GM21447 (cell line): ENCODE results near the gene KIF6.
A peak's percentile ranks its signal among the peaks of the same experiment; 100 is the strongest.

Source experiments
- ATAC-seq: cut with Tn5 transposase; IDR thresholded peaks from one replicate; pipeline ENCODE4 v1.9.1; 2021; ENCODE audit not compliant: unreplicated experiment

KIF6 gene, protein sequence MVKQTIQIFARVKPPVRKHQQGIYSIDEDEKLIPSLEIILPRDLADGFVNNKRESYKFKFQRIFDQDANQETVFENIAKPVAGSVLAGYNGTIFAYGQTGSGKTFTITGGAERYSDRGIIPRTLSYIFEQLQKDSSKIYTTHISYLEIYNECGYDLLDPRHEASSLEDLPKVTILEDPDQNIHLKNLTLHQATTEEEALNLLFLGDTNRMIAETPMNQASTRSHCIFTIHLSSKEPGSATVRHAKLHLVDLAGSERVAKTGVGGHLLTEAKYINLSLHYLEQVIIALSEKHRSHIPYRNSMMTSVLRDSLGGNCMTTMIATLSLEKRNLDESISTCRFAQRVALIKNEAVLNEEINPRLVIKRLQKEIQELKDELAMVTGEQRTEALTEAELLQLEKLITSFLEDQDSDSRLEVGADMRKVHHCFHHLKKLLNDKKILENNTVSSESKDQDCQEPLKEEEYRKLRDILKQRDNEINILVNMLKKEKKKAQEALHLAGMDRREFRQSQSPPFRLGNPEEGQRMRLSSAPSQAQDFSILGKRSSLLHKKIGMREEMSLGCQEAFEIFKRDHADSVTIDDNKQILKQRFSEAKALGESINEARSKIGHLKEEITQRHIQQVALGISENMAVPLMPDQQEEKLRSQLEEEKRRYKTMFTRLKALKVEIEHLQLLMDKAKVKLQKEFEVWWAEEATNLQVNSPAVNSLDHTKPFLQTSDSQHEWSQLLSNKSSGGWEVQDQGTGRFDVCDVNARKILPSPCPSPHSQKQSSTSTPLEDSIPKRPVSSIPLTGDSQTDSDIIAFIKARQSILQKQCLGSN

DNA sequence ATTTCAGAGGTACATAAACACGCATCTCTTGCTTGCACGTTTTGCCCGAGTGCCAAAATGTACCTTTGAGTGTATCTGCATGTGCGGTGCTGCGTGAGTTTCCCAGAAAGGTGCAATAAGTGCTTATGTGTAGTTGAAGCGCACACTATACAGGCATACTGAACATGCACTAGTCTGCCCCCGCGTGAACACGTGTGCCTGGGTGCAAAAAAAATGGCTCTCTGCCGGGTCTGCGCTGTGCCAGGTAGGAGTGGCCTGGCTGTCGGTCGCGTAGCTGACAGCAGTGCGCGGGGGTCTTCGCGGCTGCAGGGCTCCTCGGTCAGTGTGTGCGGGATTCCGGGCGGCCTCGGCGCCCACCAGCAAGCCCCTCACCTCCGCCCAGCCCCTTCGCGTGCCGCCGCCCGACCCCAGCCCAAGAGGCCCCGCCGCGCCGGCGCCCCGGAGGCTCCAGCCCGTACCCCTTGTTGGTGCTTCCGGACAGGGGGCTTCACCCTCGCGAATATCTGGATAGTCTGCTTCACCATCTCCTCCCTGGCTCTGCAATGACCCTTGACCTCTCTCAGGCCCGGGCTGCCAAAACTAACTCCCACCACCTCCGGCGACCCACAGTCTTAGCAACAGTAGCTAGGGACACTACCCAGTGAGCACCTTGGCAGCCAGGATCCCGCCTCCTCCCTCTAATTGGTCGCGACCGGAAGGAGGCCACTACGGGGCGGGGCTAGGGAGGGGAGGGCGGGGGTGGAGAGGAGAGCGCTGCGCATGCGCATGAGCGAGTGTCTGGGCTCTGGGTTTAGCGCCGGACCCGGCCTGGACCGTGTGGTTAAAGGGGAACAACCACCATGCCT lies at the start of gene KIF6:
TSS of gene KIF6 (minus strand) at position 622 of the 845 bp plus-strand sequence. CDS start at position 524, 98 bp downstream.
- peak; percentile 99 for ATAC-seq

DNA sequence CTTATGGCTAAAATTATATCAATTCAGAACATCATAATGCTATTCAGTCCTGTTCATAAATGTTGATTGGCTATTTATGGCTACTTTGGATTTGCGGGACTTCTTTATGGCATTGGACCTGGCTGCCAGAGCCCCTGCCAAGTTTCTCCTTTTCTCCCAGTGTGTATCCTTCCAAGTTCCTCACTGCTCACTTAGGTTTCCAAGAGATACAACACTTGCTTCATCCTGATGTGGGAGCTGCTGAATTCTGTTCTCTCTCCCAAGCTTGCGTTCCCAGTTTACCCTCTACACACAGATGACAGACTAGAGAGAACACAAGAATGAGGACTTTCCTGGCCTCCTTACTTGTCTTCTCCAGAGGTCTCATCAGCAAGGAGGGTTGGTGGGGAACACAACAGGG lies 48.6 kb upstream of the KIF6 start:
- no peak for ATAC-seq

DNA sequence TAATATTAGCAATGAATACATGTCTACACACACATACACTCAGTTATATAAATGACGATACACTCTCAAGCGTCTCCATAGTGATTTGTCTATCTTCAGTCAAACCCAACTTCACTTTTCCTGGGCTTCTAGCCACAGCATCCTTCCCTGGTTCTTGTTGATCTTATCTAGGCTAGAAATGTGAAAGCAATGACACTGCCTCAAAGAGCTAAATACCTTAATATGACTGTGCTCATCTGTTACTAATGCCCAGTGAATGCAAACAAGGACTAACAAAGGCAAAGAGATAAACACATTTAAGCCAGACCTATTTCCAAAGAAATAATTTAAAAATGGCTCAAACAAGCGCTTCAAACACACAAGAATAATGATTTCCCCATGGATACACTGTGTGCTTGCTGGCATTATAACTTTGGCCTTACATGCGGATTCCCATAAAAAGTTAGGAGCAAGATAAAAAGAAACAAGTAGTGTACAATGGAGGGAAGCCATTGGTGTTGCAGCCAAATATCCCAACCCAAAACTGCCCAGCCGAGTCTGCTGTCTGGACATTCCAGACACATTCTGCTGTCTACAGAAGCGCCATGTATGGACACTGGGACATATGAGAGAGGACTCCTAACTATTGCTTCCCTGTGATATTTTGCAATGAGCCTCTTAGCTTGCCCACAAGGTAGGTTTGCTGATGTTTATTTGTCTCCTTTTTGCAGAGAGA lies 47.5 kb upstream of the KIF6 start:
- ATAC-seq: no peak

DNA sequence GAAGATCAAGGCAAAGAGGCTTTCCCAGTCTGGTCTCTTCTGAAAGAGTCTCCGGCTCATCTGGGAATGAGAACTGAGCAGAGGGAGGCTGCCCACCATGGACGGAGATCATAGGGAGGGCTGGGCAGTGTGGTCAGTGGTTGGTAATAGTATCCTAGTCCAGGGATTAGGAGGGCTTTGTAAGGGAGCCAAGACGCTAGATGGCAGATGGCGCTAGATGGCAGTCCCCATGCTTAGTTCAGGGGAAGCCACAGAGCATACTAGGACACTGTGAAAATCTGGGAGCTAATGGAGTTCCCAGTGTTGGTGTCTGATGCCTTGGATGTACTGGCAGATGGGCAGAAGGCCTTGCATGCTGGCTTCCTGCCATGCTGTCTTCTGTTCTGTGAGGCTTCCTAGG lies 45.2 kb upstream of the KIF6 start:
- ATAC-seq: no peak

DNA sequence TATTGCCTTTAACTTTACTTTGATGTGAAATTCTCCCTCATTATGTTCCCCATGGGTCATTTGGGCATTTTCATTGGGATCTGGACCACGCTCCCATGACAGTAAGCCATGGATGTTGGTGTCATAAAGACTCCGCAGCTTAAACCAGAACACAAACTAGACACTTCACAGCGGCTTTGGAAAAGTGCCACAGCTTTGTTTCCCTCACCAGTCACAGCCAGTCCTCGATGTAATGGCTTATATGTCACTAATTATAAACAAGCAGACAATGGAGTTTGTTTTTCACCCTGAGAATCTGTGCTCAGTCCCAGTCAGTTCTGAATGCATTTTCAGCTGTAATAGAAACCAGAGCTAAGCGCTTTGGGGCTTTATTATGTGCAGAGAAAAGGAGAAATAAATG lies 43.8 kb upstream of the KIF6 start:
- ATAC-seq: no peak

DNA sequence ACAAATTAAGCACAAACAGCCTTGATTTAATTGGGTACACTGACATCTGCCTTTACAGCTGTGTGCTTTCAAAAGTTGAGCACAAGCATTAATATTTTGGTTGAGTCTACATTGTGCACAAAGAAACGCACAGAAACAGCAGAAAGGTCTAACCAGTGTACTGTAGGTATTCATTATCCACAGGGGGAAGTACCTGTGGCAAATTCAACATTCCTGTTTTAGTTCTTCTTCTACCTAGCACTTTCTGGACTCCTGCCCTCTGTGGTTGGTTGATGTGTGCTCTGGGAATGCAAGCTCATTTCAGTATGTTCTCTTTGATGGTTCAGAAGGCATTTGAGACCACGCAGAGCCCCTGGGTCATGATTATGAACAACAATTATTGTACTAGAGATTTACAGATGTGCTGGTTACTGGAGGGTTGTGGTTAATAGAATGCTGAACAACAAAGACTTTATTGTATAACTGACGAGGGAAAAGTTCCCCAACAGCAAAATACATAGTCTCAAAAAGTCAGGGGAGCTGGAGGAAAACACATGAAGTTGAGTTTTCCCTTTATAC lies 40.4 kb upstream of the KIF6 start:
- ATAC-seq: no peak

DNA sequence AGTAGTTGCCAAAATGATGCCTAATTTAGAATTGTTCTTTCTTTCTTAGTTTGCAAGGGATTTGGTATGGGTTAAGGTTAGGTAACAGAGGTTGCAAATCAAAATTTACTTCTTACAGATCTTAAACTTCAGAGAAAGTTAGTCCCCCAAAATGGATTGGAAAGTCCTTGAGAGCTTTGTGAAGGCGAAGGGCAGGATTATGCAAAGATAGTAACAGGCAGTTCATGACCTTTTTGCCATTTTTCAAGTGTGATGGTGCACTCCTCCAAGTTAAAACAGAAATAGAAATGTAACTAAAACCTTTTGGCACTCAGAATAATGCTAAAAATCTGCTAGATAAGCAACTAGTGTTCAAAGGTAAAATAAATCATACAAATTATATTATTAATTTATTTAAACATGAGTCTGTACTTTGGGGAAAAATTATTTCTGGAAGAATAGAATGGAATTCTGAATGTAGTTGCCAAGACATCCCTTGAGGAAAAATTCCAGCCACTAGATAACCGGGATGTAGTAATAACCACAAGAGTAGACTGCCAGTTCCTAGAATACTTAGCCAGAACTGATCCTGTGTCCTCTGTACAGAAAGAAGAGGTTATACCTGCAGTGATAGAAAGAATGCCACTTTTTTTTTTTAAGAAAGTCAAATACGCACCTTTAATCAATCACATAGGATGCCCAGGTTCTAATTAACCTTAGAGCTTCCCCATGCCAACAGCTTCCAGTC lies 35.2 kb upstream of the KIF6 start:
- ATAC-seq: no peak

DNA sequence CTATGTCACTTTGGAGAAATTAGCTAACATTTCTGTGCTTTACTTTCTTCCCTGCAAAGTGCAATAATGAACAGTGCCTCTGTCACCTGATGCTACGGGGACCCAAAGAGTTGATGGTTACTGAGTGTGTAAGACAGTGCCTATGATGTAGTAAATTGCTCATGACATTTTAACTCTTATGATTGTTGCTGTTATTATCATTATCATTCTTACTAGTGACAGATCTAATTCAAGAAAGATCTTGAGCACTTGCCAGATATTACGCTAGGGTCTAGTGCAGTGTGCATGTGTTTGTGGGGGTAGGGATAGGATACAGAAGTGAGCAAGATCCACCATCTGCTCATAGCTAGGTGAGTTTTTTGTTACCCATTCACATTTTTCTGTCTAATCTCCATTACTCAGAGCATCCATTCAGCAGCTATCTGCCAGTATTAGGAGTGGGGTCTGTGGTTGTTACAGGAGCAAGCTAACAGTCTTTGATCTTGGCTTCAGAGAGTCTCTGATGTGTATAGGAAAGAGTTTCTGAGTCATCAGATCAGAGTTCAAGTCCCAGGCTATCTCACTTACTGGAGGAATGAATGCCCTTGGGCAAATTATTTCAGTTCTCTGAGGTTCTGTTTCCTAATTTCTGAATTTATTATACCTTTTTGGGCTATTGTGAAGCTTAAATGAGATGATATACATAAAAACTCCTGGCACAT lies 33.8 kb upstream of the KIF6 start:
- ATAC-seq: no peak

DNA sequence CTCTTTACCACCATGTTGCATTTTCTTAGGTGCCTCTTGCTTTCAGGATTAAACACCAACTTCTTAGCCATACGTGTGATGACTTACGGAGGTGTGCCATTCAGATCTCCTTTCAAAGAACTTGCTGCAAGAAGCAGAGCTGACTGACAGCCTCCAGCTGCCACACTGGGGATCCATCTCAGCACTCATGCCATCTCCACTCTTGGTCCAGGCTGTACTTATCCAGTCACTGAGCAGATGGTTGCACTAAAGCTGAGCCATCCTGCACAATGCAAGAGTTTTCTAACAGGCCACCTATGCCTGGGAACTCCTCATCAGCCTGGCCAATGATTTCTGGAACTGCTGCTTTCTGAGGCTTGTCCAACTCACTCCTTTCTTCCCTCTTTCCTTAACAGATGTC lies 31.4 kb upstream of the KIF6 start:
- no peak for ATAC-seq

DNA sequence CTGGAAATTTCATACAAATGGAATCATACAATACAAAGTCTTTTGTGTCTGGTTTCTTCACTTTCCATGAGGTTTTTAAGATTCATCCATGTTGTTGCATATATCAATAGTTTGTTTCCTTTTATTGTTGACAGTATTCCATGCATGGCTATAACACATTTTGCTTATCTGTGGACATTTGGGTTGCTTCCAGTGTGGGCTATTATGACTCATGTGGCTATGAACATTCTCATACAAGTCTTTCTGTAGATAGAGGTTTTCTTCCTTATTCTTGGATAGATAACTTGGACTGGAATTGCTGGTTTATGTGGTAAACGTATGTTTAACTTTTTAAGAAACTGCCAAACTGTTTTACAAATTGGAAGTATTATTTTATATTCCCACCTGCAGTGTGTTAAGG lies 30.0 kb upstream of the KIF6 start:
- no peak for ATAC-seq

DNA sequence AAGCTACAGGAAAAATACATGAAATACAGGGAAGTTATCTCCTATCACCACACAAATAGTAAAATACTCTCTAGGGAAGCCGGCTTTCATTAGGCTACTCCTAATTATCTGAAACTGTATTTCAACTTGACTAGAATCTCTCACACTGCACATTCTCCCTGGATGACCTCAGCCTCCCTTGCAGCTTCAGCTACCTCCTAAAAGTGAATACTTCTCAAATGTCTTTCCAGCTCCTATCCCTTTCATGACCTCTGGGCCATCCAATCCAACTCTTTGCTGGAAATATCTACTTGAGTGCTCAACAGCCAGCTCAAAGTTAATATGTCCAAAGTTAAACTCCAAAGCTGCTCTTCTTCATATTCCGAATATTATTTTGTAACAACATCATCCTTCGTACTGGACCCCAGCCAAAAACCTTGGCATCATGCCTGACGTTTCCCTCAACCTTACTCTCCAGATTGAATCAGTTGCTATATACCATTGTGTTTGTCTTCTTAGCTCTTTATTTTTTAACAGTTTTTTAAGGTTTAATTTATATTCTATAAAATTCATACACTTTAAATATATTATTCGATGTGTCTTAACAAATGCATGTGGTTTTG lies 29.4 kb upstream of the KIF6 start:
- no peak for ATAC-seq

DNA sequence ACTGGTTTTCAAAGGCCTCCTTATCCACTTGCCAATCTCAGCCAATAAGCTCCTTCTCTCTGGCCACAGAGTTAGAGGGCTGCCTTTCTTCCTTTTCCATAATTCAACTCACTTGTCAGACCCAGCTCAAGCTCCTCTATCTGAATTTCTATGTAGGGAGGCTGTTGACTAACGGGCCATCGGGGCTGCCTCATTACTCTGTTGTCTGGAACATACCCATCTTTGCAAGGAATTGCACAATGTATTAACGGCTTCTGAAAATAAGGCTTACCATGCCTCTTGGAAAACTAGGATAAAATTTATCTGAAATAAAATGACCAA lies 28.5 kb upstream of the KIF6 start:
- ATAC-seq: no peak

DNA sequence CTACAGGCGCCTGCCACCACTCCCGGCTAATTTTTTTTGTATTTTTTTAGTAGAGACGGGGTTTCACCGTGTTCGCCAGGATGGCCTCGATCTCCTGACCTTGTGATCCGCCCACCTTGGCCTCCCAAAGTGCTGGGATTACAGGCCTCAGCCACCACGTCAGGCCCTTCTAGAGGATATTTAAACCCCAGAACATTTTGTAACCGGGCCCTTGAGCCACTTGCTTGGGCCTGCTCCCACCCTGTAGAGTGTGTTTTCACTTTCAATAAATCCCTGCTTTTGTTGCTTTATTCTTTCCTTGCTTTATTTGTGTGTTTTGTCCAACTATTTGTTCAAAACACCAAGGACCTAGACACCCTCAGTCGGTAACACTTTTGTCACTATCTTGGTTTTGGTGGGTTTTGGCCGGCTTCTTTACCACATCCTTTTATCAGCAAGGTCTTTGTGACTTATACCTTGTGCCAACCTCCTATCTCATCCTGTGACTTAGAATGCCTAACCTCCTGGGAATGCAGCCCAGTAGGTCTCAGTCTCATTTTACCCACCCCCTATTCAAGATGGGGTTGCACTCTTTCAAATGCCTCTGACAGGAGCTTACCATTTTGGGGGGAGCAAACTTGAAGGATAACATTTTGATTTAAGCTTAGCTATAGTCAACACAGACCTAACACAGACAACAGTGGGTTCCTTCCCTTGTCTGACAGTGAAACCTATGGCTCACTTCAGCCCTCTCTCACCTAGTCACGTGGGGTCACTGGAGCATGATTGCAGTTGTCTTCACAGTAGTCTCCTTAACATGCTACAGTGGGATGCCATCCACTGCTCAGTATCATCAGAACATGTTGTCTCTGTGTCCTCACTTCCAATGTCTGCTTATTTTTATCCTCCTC lies 27.9 kb upstream of the KIF6 start:
- ATAC-seq: no peak

DNA sequence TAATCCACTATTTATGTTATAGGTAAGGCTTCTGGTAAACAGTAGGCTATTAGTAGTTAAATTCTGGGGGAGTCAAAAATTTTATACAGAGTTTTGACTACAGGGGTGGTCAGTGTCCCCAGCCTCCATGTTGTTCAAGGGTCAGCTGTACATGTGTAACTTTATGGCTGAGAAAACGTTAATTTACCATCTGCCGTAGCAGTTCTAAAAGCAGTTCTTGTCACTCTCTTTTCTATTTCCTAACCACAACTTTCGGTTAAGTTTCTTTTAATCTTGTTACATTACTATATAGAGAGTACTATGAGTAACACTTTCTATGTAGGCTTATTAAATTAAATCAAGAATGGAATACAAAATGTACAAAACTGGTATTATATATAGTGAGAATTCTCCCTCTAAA lies 21.6 kb upstream of the KIF6 start:
- ATAC-seq: no peak

DNA sequence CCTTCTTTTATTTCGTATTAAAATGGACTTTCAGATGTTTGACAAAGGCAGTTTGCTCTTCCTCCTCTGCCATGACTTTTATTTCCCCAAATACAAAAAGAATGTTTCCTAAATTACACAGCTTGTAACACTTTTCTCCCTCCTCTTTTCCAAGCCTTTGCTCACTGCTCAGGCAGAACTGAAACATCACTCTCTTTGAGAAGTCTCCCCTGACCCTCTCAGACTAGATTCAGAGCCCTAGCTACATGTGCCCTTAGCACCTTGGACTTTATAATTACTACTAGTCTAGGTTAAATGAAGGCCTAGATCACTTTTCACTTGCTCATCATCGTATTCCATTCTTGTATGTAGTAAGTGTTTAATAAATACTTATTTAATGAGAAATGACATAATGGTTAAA lies 8.5 kb upstream of the KIF6 start:
- ATAC-seq: no peak

DNA sequence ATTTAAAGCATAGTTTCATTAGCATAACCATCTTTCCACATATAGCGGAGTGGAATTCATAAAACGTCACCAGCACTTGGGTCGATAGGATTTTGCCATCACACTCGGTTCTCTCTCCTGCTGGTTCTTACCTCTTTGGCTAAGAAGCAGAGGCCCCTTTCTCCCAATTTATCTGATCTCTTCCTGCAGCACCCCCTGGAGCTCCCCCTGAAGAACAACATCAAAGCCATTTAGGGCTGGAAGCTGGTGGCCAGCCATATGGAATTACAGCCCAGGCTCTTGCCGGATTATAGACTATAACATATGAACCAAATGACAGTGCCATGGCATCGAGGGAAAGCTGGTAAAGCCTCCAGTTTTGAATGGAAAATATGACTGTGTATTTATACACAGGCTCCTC lies 6.4 kb upstream of the KIF6 start:
- ATAC-seq: no peak

DNA sequence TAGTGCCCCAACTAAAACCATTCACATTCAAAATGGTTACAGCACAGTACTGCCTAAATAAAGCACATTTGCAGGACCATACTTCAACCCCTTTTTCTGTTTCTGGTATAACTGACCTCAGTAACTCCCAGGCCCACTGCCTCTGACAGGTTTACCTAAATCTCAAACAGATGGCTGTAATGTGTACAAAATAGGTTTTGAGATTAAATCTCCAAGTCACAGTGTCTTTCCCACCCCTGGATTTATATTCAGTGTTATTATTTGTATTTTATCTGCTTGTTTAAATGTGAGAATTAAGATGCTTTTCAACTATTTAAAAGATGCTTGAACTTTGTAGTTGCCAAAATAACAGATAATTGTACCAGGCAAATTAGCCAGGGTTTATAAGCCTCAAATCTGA lies 4.7 kb upstream of the KIF6 start:
- no peak for ATAC-seq

DNA sequence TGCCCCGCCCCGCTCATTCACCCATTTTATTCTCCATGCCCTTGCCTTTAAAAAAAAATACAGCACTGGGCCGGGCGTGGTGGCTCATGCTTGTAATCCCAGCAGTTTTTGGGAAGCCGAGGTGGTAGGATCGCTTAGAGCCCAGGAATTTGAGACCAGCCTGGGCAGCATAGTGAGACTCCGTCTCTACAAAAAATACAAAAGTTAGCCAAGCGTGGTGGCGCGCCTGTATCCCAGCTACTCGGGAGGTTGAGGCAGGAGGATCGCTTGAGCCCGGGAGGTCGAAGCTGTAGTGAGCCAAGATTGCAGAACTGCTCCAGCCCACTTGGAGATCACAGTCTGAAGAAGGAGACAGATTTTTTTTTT lies 407 bp upstream of the KIF6 start:
- ATAC-seq: no peak
